NCI-H460 (cell line): ENCODE measurements around the gene COX6B2. TPM values are rescaled to one million over a fixed set of nuclear protein-coding genes. Genes with fewer than 3 reads are reported as not detected.
A peak's percentile ranks its signal among the peaks of the same experiment; 100 is the strongest.
"Not testable (repeated sequence)": the region's sequence is repeated elsewhere in the genome, so short reads cannot be mapped to it uniquely, and the experiment has no call there.

ENCODE experiments used
- DNase-seq: peaks from one replicate; pipeline ENCODE4 v3.0.0-alpha.2; 2016; ENCODE audit warnings: low read depth; ENCODE audit errors: extremely low read depth
- polyA plus RNA-seq: library from polyadenylated mRNA; depleted of rRNA; stranded (reverse); fragments of >200 nt; gene quantifications from 2 replicates; pipeline ENCODE4 v1.2.3, GENCODE V29; 2014; cell fraction: nucleus; rRNA removed
- total RNA-seq: library from RNA; depleted of rRNA; stranded (reverse); fragments of >200 nt; shearing (Covaris generic); gene quantifications from 2 replicates; pipeline ENCODE4 v1.2.3, GENCODE V29; 2014; rRNA removed

COX6B2 gene
- not detected in 2 replicates for total RNA-seq
- 0.64 TPM in 1 of 2 replicates, not detected in the other for polyA plus RNA-seq

DNA sequence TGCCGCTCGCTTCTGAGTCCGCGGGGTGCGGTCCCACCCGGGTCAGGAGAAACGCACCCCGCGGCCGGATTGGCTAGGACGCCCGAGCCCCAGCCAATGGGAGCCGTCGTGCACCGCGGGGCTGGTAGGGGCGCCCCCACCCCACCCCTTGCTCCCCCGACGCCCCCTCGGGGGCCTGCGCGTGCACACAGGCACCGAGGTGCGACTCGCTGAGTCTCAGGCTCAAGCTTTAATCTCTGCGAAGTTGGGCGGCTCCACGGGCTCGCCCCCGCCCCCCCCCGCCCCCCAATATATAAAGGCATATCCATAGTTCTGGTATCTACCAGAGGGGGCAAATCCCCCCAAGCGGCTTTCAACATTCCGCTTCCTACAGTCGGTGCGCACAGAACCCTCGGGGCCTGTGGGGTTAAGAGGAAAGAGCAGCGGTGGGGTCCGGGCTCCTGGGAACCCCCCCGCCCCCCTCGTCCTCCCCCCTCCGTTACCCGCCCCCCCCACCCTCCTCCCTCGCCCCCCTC, at the start of gene COX6B2:
COX6B2 (minus strand) TSS at position 22 of the 515 bp plus-strand sequence. CDS start 198 bp downstream, outside the sequence.
- no peak for DNase-seq

DNA sequence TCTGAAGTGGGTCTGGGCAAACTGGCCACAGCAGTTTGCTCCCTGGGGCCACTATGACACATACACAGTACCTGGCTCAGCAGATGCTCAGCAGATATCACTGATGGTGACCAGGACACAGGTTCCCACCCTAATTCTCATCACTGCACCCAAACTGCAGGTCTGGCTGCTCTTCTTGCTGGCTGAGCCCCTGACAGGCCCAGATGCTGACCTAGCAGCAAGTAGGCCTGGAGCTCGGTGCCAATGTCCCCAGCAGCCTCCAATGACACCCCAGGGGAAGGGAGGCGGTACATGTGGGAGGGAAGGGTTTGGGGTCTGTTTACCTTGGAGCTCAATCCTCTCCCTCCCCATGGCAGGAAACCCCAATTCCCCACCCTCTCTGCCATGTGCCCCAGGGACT, 48.0 kb upstream of the COX6B2 start:
- DNase-seq, result no peak

DNA sequence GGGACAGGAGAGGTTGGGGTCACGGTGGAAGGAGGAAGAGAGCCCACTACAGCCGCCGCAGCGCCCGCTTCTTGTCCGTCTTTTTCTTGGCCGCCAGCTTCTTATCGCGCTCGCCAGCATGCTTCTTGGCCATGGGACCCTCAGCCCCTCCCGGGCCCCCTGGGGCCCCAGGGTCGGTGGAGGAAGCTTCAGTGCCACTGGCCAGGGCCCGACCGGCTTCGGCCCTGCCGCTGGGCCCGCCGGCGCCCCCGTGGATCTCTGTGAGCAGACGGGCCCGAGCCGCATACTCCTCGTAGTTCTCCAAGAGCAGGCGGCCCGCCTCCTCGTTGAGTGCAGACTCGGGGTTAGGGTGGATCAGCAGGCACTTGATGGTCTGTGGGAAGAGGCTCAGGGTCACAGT, 46.9 kb upstream of the COX6B2 start:
- DNase-seq, result not testable (repeated sequence)

DNA sequence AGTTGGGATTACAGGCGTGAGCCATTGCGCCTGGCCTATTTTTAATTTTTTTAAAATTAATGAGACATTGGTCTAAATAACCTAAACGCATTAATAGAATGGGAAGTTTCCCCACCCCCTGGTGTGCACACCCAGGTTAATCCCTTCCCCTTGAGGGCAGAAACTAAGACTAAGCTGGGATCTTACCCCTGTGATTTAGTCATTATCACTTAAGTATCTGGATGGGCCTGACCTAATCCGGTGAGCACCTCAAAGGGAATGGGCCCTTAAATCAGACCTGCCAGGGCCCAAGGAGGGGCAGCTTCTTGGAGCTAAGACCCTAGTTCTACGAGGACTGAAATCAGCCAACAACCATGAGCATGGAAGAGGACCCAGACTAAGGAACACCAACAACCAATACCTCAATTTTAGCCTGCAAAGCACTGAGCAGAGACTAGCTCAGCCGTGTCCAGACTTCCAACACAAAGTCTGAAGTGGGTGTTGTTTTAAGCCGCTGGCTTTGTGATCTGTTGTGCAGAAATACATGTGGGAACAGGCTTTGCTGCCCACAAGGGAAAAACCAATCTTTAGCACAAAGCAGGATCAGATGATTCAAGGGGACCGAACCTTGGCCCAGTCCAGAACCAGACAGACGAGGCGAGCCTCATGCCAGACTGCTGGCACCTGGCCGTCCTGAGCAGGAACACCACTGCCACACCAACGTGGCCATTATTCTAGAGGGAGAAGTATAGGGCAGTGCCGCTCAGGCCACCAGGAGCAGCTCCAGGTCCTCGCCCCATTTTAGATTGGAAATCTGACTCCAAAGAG, 46.0 kb upstream of the COX6B2 start:
- DNase-seq, result no peak

DNA sequence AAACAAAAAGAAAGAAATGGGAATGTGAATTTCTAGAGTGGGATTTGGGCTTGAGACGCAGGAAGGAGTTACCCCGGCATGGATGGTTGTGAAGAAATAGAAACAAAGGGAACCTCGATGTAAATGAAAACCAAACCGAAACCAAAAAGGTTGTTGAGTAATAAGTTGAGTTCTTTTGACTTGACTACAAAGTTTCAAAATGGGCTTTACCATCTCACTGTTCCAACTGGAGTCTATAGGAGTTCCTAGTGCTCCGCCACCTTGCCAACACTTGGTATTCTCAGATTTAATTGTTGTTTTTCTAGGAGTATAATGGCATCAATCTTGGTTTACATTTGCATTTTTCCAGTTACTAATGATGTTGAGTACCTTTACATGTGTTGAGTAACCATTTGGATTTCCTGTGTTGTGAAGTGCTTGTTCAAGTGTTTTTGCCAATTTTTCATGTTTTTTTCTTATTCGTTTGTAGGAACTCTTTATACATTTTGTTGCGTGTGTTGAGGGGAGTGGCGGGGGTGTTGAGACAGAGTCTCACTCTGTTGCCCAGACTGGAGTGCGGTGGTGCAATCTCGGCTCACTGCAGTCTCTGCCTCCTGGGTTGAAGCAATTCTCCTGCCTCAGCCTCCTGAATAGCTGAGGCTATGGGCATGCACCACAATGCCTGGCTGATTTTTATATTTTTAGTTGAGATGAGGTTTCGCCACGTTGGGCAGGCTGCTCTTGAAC, 43.8 kb upstream of the COX6B2 start:
- DNase-seq, result no peak

DNA sequence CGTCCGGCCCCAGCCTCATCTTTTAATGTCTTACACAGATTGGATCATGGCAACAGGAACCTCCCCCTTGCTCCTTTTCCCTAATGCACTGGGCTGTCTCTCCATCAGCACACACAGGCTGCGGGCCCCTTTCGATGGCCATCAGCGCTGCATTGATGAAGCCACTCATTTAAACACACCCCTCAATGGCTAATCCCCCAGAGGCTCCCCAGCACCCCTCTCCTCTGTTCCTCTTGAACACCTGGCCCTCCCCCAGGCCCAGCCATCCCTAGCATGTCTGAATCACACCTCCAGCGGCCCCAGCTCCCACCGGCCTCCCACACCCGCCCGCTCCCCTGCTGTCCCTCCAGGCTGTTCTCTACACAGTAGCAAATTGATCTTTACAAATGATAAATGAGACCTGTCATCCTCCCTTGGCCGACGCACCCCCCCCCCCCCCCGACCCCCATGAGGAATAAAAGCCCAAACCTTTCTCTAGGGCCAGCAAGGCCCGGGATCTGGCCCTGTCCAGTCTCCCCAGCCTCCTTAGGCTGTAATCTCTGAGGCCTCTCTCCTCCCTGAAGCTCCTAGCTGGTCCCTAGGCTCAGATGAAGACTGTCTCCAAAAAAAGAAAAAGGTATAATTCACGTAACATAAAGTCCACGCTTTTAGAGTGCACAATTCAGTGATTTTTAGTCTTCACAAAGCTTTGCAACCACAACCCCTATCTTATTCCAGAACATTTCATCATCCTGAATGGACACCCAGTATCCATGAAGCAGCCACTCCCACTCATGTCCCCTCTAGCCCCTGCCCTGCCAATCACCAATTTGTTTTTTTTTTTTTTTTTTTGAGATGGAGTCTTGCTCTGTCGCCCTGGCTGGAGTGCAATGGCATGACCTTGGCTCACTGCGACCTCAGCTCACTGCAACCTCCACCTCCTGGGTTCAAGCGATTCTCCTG, 38.6 kb upstream of the COX6B2 start:
- DNase-seq, result no peak

- DNase-seq, result no peak
These were observed 37.4 kb upstream of the COX6B2 start for GRCh38 chr19:55391702-55392615.

GRCh38 chr19:55391191-55391670, 36.7 kb upstream of the COX6B2 start:
- DNase-seq, result no peak

GRCh38 chr19:55390461-55390880, 36.0 kb upstream of the COX6B2 start:
- no peak for DNase-seq

DNA sequence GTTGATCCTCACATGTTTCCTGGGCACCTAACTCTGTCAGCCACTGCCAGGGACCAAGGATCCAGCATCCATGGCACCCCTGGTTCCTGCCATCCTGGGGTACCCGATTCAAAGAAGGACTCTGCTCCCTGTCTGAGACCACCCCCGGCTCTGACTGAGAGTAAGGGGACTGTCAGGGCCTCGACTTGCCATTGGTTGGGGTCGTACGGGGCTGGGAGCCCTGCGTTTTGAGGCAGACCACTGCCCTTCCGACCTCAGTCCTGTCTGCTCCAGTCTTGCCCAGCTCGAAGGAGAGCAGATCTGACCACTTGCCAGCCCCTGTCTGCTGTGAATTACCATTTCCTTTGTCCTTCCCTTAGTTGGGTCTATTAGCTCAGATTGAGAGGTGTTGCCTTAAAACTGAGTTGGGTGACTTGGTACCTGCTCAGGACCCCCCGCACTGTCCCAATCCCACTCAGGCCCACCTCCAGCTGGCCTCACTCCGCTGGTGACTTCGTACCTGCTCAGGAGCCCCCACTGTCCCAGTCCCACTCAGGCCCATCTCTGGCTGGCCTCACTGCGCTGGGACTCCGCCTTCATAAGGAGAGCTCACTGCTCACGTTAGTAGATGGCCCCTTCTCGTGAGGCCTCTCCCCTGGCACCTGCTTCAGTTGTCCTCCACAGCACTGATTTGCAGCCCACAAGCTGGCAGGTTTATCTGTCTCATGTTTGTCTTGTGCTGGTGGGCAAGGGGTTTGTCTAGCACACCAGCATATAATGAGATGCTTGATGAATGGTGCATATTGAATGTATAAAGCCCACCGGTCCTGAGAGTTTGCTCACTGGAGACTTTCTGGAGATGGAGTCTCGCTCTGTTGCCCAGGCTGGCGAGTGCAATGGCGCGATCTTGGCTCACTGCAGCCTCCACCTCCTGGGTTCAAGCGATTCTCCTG, 35.1 kb upstream of the COX6B2 start:
- DNase-seq, result no peak

GRCh38 chr19:55387736-55388497, 33.4 kb upstream of the COX6B2 start:
- DNase-seq, result no peak

DNA sequence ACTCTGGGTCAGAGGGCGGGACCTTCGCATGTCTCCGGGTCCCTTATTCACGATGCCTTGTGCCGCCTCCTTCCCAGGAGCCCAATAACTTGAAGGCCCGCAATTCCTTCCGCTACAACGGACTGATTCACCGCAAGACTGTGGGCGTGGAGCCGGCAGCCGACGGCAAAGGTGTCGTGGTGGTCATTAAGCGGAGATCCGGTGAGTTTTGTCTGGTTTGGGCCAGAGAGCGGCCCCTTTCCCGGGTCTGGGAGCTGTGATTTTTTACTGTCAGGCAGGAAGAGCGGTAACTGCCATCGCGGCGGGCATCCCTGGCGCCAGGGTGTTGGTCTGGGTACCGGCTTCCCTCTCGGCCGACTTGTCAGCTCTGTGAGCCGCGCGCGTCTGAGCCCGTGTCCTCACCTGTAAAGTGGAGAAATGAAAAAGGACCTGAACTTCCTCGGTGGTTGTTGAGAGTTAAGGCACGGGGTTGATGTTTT, 32.0 kb upstream of the COX6B2 start:
- no peak for DNase-seq

- DNase-seq, result peak; percentile 96
These were observed 31.4 kb upstream of the COX6B2 start, which contains the start of gene RPL28 for GRCh38 chr19:55385724-55386492. RPL28 (plus strand) TSS chr19:55385932; CDS start chr19:55386358, 426 bp downstream.

DNA sequence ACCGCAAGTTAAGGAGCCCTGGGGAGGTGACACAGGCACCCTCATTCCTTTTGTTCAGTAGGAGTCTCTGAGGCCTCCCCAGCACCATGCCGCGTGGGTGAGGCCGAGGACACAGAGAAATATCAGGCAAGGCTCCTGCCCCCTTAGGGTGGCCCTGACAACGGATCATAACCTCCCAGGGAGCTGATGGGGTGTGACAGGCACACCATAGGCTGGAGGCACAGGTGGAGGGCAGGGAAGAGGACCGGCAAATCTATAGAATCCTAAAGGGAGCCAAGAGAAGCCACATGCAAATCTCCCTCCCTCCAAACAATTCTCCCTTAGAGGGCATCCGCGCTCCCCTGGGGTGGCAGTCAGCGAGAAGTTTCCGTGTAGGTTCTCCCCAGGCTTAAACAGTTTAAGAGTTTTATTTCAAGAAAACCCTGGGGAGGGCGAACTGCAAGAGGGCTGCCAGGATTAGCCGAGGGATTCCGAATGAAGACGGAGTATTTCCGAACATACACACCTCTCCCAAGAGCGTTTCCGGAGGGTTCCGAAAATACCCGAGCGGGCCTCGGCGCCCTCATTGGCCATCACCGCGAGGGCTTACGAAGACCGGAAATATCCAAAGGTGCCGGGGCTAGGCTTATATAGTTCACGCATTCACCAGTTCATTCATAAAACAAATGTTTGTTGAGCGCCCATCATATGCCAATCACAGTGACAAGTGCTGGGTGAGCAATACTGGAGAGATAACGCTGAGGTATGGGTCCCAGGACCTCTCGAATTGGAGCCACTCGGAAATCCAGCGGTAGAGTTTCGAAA, 30.6 kb upstream of the COX6B2 start:
- DNase-seq, result peak; percentile 91

GRCh38 chr19:55384131-55384919, 29.8 kb upstream of the COX6B2 start, which contains the start of gene TMEM238:
TMEM238 (minus strand) TSS chr19:55384292; CDS start chr19:55384259, 33 bp downstream.
- no peak for DNase-seq
